Neuron (in vitro differentiated cells): ENCODE measurements around the gene PITPNB.

Experiments
- H2AFZ ChIP-seq: one replicate; pipeline ENCODE4 v1.6.1; 2013; ENCODE audit warnings: low read depth, mild to moderate bottlenecking, inconsistent platforms, low read length, moderate library complexity
- H3K27me3 ChIP-seq: one replicate; pipeline ENCODE4 v1.6.1; 2013; ENCODE audit warnings: low read length; ENCODE audit not compliant: insufficient read depth
- H3K36me3 ChIP-seq: one replicate; pipeline ENCODE4 v1.6.1; 2013; ENCODE audit warnings: low read length; ENCODE audit not compliant: insufficient read depth
- H3K4me1 ChIP-seq: one replicate; pipeline ENCODE4 v1.6.1; 2013; ENCODE audit warnings: low read length; ENCODE audit not compliant: insufficient read depth
- H3K4me3 ChIP-seq: 2 replicates; pipeline ENCODE4 v1.5.1; 2013; ENCODE audit warnings: mild to moderate bottlenecking, low read length, moderate library complexity
- H3K9me3 ChIP-seq: one replicate; pipeline ENCODE4 v1.6.1; 2013; ENCODE audit warnings: low read length

Gene PITPNB

GRCh38 chr22:27870234-27871191, 48.5 kb downstream of the PITPNB start:
- Histone ChIP-seq H3K27me3 (no peaks in the 10 kb centered on the region), H3K4me3 (no peak overlapping the region), H3K36me3 (peaks cover 30% of the 10 kb centered on the region), H3K9me3 (no peaks in the 10 kb centered on the region), H2AFZ (no peak overlapping the region), H3K4me1 (peaks cover 23% of the 10 kb centered on the region)

- Histone ChIP-seq H3K9me3 (no peaks in the 10 kb centered on the region), H2AFZ (no peak overlapping the region), H3K4me1 (peaks cover 18% of the 10 kb centered on the region), H3K4me3 (no peak overlapping the region), H3K27me3 (no peaks in the 10 kb centered on the region), H3K36me3 (peaks cover 30% of the 10 kb centered on the region)
These were observed 50.2 kb downstream of the PITPNB start for GRCh38 chr22:27868732-27869282.

- Histone ChIP-seq H3K4me1 (peaks cover 12% of the 10 kb centered on the region), H2AFZ (no peak overlapping the region), H3K9me3 (no peaks in the 10 kb centered on the region), H3K27me3 (no peaks in the 10 kb centered on the region), H3K36me3 (peaks cover 30% of the 10 kb centered on the region), H3K4me3 (no peak overlapping the region)
These were observed 50.9 kb downstream of the PITPNB start for GRCh38 chr22:27867953-27868731.

DNA sequence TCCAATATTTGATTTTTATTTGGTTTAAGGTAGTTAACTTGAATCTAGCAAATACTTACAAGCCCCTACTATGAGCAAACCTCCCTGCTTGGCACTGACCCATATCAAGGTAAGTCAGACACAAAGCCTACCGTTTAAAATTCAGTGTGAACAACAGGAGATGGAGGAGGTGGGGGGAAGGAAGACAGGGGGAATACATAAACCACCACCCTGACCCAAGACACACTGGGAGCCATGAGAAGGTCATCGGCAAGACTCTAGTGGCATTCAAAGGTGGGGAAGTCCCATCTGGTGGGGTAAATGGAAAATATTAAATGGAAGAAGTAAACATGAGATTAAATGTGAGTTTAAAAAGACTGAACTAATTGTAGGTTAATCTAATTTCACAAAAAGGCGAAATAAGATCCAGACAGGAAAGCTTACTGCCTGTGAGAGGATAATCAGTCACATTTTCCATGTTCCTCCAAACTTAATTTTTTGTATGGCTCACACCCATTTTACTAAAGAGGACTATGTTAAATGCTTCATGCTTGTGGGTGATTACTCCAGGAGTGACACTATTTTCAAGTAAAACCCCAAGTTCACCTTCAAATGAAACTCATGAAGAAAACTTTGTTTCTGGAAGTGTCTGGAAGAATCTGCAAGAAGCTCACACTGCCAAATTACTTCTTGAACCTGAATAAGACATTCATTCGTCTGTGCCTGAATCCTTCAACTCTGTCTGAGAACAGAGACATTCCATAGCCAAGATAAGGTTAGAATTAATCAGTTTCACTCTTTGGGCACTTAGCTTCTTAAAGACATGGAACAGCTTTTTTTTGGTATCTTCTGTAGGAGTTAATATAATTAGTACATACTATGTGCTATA, 51.7 kb downstream of the PITPNB start:
- Histone ChIP-seq H3K4me3 (no peak overlapping the region), H3K27me3 (no peaks in the 10 kb centered on the region), H3K4me1 (peaks cover 12% of the 10 kb centered on the region), H3K9me3 (no peaks in the 10 kb centered on the region), H3K36me3 (peaks cover 27% of the 10 kb centered on the region), H2AFZ (no peak overlapping the region)

- peaks cover 12% of the 10 kb centered on the region for H3K4me1 ChIP-seq
- no peak overlapping the region for H3K4me3 ChIP-seq
- peaks cover 22% of the 10 kb centered on the region for H3K36me3 ChIP-seq
- H3K9me3 ChIP-seq, result no peaks in the 10 kb centered on the region
- no peak overlapping the region for H2AFZ ChIP-seq
- no peaks in the 10 kb centered on the region for H3K27me3 ChIP-seq
These were observed 52.6 kb downstream of the PITPNB start for GRCh38 chr22:27866135-27867084.

GRCh38 chr22:27865496-27865895, 53.6 kb downstream of the PITPNB start:
- Histone ChIP-seq H3K4me1 (peaks cover 12% of the 10 kb centered on the region), H3K27me3 (no peaks in the 10 kb centered on the region), H3K4me3 (no peak overlapping the region), H2AFZ (no peak overlapping the region), H3K9me3 (no peaks in the 10 kb centered on the region), H3K36me3 (peaks cover 14% of the 10 kb centered on the region)

DNA sequence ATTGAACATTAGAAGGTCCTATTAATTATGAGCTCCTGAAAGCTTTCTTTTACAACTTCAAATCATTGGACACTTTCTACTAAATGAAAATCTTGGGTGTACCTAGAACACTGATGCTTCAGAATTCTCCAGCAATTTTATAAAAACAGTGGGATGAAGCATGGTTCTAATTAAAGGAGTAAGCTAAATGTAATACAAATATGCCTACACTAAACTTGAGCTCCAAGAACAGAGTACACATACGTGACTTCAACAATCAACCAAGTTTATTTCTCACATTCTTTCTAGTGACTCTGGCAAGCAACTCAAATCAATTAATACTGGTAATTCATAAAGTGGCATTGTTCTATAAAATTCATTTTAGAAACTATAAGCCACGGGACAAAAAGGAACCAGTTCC, 55.5 kb downstream of the PITPNB start:
- H3K9me3 ChIP-seq, result no peaks in the 10 kb centered on the region
- no peaks in the 10 kb centered on the region for H3K27me3 ChIP-seq
- H3K4me3 ChIP-seq, result no peak overlapping the region
- H3K4me1 ChIP-seq, result peaks cover 12% of the 10 kb centered on the region
- no peak overlapping the region for H2AFZ ChIP-seq
- H3K36me3 ChIP-seq, result peaks cover 21% of the 10 kb centered on the region

DNA sequence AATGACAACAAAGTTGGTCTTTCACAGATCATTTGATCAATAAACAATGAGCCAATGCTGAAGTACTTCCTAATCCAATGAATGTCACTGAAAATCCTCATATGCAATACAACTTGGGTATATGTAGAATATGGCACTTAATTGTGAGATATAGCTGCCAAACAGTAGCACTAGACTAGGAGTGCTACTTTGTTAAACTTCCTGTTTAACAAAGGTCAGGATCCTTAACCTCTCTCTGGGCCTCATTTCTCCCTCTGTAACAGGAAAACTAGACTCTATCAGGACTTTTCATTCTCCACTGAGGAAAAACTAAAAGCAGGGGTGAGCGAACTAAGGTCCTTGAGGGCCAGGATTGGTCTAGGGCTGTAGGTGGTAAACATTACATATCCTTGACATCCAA, 56.1 kb downstream of the PITPNB start:
- Histone ChIP-seq H3K27me3 (no peaks in the 10 kb centered on the region), H3K9me3 (no peaks in the 10 kb centered on the region), H3K4me3 (no peak overlapping the region), H3K36me3 (peaks cover 26% of the 10 kb centered on the region), H2AFZ (no peak overlapping the region), H3K4me1 (peaks cover 9% of the 10 kb centered on the region)

- no peak overlapping the region for H2AFZ ChIP-seq
- H3K4me3 ChIP-seq, result no peak overlapping the region
- H3K9me3 ChIP-seq, result no peaks in the 10 kb centered on the region
- H3K27me3 ChIP-seq, result no peaks in the 10 kb centered on the region
- H3K4me1 ChIP-seq, result peaks cover 5% of the 10 kb centered on the region
- peaks cover 55% of the 10 kb centered on the region for H3K36me3 ChIP-seq
These were observed 59.7 kb downstream of the PITPNB start for GRCh38 chr22:27859336-27859735.

- no peaks in the 10 kb centered on the region for H3K9me3 ChIP-seq
- H3K27me3 ChIP-seq, result no peaks in the 10 kb centered on the region
- no peak overlapping the region for H3K4me3 ChIP-seq
- H2AFZ ChIP-seq, result no peak overlapping the region
- H3K36me3 ChIP-seq, result peaks cover 58% of the 10 kb centered on the region
- H3K4me1 ChIP-seq, result peaks cover 5% of the 10 kb centered on the region
These were observed 60.4 kb downstream of the PITPNB start for GRCh38 chr22:27858626-27859025.

DNA sequence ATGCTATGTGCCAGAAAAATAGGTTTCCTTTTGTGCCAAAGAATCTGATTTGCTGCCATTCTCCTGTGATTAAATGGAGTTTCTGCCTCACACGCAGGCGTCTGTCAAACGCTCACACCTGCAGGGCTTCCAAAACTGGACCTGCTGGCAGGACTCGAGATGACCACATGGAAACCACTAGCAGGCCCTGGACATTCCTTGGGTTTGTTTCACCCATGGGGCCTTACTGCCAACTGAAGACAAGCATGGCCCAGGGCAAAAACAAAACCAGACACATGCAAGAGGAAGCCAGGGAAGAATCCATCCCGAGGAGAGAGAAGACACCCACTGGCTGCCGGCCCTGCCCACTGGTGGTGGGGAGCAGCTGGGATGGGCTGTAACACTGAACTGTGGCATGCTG, 61.6 kb downstream of the PITPNB start:
- Histone ChIP-seq H3K27me3 (no peaks in the 10 kb centered on the region), H3K4me1 (peaks cover 10% of the 10 kb centered on the region), H3K36me3 (peaks cover 65% of the 10 kb centered on the region), H3K9me3 (no peaks in the 10 kb centered on the region), H2AFZ (no peak overlapping the region), H3K4me3 (no peak overlapping the region)

DNA sequence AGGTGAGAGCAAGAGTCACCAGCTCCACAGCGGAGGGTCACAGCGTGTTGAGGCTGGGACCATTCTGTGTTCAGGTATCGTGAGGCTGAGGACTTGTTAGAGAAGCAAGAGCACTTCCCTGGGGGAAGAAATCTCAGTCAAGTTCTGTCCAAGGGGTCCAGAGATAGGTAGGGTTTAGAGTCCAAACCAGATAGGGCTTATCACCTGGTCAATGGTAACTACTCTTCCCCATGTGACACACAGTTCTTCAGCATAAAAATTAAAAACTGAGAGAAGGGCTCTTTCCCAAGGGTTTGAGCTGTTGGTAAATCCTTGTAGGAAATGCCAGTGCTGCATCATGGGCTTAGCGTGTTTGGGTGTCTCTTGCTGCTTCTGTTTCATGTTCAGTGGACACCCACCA, 62.7 kb downstream of the PITPNB start:
- H3K4me1 ChIP-seq, result peaks cover 18% of the 10 kb centered on the region
- no peaks in the 10 kb centered on the region for H3K9me3 ChIP-seq
- peaks cover 70% of the 10 kb centered on the region for H3K36me3 ChIP-seq
- no peak overlapping the region for H3K4me3 ChIP-seq
- H2AFZ ChIP-seq, result no peak overlapping the region
- H3K27me3 ChIP-seq, result no peaks in the 10 kb centered on the region
